ENCODE measurements around the gene AKT1. TPM values are rescaled to one million over a fixed set of nuclear protein-coding genes. Genes with fewer than 3 reads are reported as not detected.

AKT1 gene
- total and polyA plus RNA-seq, 2 of the 13 experiments (the other 11 are each of a cell fraction or from before 2014, with no cell fraction given) = 96.2 to 116 TPM

DNA sequence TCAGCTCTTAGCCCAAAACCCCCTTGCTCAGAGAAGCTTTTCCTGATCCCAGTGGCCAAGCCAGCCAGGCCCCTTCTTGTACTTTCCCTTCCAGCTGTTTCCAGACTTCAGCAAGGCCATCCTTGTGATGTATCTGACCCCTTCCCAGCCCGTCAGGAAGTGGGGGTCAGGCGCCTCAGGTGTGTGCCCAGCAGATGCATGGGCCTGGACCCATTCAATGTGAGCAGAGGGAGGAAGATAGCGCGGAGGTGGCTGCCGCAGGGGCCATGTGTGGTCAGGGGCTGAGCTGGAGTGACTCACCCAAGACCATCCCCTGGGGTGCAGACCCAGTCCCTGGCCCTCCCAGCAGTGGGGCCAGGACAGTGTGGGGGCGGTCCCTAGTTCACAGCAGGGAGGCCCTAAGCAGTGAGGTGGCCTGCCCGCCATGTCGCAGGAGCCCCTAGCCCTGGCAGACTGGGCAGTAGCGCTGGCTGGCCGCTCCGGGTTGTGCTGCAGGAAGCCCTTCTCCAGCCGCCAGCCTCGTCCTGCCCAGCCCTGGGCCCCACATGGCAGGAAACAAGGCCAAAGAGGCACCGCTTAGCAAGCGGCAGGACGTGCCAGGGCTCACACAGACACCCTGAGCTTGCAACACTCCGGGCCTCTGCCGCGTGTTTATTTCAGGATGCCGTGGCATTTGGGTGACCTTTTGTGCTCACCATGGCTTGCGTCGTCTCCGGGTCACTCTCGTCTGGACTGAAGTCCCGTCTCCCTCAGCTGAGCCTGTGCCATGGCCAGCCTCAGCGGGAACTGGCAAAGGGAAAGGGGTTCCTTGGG lies 59.5 kb downstream of the AKT1 start (continued):
- TF ChIP-seq, protein P1, sequence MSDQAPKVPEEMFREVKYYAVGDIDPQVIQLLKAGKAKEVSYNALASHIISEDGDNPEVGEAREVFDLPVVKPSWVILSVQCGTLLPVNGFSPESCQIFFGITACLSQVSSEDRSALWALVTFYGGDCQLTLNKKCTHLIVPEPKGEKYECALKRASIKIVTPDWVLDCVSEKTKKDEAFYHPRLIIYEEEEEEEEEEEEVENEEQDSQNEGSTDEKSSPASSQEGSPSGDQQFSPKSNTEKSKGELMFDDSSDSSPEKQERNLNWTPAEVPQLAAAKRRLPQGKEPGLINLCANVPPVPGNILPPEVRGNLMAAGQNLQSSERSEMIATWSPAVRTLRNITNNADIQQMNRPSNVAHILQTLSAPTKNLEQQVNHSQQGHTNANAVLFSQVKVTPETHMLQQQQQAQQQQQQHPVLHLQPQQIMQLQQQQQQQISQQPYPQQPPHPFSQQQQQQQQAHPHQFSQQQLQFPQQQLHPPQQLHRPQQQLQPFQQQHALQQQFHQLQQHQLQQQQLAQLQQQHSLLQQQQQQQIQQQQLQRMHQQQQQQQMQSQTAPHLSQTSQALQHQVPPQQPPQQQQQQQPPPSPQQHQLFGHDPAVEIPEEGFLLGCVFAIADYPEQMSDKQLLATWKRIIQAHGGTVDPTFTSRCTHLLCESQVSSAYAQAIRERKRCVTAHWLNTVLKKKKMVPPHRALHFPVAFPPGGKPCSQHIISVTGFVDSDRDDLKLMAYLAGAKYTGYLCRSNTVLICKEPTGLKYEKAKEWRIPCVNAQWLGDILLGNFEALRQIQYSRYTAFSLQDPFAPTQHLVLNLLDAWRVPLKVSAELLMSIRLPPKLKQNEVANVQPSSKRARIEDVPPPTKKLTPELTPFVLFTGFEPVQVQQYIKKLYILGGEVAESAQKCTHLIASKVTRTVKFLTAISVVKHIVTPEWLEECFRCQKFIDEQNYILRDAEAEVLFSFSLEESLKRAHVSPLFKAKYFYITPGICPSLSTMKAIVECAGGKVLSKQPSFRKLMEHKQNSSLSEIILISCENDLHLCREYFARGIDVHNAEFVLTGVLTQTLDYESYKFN (CRISPR knock-in tag; conservative IDR thresholded peaks at IDR 0.05) = peak; percentile 97
- 0 out of 2 replicates have a peak, but pooled peaks have one; percentile 56 for TF ChIP-seq PHF20 (CRISPR knock-in tag; IDR thresholded peaks at IDR 0.05)
- no peak; the same call in 1 of the 2 replicates for TF ChIP-seq NPAS2 (CRISPR knock-in tag; IDR thresholded peaks at IDR 0.05; ENCODE audit: borderline replicate concordance)
- TF ChIP-seq, protein P2, sequence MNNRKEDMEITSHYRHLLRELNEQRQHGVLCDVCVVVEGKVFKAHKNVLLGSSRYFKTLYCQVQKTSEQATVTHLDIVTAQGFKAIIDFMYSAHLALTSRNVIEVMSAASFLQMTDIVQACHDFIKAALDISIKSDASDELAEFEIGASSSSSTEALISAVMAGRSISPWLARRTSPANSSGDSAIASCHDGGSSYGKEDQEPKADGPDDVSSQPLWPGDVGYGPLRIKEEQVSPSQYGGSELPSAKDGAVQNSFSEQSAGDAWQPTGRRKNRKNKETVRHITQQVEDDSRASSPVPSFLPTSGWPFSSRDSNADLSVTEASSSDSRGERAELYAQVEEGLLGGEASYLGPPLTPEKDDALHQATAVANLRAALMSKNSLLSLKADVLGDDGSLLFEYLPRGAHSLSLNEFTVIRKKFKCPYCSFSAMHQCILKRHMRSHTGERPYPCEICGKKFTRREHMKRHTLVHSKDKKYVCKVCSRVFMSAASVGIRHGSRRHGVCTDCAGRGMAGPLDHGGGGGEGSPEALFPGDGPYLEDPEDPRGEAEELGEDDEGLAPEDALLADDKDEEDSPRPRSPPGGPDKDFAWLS (CRISPR knock-in tag; IDR thresholded peaks at IDR 0.05; ENCODE audit: borderline replicate concordance) = no peak
- TF ChIP-seq ZNF766 (CRISPR knock-in tag; IDR thresholded peaks at IDR 0.05; ENCODE audit: borderline replicate concordance) = peak; percentile 95; the same call in 1 of the 2 replicates
- TF ChIP-seq KLF6 (CRISPR knock-in tag; IDR thresholded peaks at IDR 0.05) = peak; percentile 66; the same call in 1 of the 2 replicates
- TF ChIP-seq ZNF713 (CRISPR knock-in tag; IDR thresholded peaks at IDR 0.05) = 0 out of 2 replicates have a peak, but pooled peaks have one; percentile 86
- TF ChIP-seq TBL1XR1 (IDR thresholded peaks at IDR 0.05; ENCODE audit: borderline replicate concordance, low read length, partially characterized antibody) = no peak
- TF ChIP-seq NR3C1 (CRISPR knock-in tag; IDR thresholded peaks at IDR 0.05) = no peak
- TF ChIP-seq, protein P3, sequence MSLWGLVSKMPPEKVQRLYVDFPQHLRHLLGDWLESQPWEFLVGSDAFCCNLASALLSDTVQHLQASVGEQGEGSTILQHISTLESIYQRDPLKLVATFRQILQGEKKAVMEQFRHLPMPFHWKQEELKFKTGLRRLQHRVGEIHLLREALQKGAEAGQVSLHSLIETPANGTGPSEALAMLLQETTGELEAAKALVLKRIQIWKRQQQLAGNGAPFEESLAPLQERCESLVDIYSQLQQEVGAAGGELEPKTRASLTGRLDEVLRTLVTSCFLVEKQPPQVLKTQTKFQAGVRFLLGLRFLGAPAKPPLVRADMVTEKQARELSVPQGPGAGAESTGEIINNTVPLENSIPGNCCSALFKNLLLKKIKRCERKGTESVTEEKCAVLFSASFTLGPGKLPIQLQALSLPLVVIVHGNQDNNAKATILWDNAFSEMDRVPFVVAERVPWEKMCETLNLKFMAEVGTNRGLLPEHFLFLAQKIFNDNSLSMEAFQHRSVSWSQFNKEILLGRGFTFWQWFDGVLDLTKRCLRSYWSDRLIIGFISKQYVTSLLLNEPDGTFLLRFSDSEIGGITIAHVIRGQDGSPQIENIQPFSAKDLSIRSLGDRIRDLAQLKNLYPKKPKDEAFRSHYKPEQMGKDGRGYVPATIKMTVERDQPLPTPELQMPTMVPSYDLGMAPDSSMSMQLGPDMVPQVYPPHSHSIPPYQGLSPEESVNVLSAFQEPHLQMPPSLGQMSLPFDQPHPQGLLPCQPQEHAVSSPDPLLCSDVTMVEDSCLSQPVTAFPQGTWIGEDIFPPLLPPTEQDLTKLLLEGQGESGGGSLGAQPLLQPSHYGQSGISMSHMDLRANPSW (CRISPR knock-in tag; IDR thresholded peaks at IDR 0.05; ENCODE audit: borderline replicate concordance) = peak; percentile 79; the same call in 1 of the 2 replicates
- peak; percentile 54 for TF ChIP-seq POLR2G (IDR thresholded peaks at IDR 0.05; ENCODE audit: low read depth, low read length)
- TF ChIP-seq ZNF17 (CRISPR knock-in tag; IDR thresholded peaks at IDR 0.05) = peak; percentile 38; the same call in 1 of the 2 replicates
- no peak for TF ChIP-seq MAZ (IDR thresholded peaks at IDR 0.05; ENCODE audit: borderline replicate concordance, low read depth, low read length)
- peak; percentile 62; the same call in 1 of the 2 replicates for TF ChIP-seq MAZ (CRISPR knock-in tag; IDR thresholded peaks at IDR 0.05; ENCODE audit: low read depth)
- TF ChIP-seq ZNF33B (CRISPR knock-in tag; IDR thresholded peaks at IDR 0.05) = no peak
- peak; percentile 92 for TF ChIP-seq ZNF788 (CRISPR knock-in tag; IDR thresholded peaks at IDR 0.05; ENCODE audit: borderline replicate concordance)
- TF ChIP-seq TSC22D2 (CRISPR knock-in tag; IDR thresholded peaks at IDR 0.05; ENCODE audit: borderline replicate concordance) = 0 out of 2 replicates have a peak, but pooled peaks have one; percentile 87
- 0 out of 2 replicates have a peak, but pooled peaks have one; percentile 35 for TF ChIP-seq RFXANK (CRISPR knock-in tag; IDR thresholded peaks at IDR 0.05)
- TF ChIP-seq, protein P4, sequence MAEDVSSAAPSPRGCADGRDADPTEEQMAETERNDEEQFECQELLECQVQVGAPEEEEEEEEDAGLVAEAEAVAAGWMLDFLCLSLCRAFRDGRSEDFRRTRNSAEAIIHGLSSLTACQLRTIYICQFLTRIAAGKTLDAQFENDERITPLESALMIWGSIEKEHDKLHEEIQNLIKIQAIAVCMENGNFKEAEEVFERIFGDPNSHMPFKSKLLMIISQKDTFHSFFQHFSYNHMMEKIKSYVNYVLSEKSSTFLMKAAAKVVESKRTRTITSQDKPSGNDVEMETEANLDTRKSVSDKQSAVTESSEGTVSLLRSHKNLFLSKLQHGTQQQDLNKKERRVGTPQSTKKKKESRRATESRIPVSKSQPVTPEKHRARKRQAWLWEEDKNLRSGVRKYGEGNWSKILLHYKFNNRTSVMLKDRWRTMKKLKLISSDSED (CRISPR knock-in tag; IDR thresholded peaks at IDR 0.05) = peak; percentile 89; the same call in 1 of the 2 replicates
